ENCODE measurements around the gene MRPL36.

MRPL36 gene

DNA sequence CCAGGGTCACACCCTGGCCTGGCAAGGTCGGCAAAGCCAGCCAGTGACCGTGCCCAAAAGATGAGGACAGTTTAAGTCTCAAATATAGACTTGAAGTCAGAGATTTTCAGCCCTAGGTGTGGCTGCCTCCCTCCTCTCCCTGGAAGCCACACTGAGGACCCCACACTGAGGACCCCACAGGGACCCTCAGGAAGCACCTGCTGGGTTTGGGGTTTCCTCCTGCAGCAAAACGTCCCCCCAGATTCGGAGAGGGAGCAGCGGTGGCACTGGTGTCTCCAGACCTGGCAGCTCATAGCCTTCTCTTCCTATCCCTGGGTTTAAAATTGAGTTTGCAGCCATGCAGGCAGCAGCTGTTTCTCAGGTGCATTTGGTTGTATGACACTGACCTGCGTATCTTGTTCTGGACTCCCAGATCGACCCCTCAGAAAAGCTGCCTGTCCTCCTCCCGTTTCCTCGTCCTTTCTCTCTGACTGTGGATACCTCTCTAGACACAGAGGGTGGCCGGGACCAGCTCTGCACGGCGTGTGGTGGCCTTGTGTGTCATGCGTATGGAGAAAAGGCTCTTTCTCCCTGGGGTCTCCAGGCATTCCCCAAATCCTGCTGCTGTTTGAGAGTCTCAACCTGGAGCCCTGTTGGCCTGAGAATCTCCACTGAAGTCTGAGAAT, 36.6 kb downstream of the MRPL36 start:
- DNase-seq = no peak

DNA sequence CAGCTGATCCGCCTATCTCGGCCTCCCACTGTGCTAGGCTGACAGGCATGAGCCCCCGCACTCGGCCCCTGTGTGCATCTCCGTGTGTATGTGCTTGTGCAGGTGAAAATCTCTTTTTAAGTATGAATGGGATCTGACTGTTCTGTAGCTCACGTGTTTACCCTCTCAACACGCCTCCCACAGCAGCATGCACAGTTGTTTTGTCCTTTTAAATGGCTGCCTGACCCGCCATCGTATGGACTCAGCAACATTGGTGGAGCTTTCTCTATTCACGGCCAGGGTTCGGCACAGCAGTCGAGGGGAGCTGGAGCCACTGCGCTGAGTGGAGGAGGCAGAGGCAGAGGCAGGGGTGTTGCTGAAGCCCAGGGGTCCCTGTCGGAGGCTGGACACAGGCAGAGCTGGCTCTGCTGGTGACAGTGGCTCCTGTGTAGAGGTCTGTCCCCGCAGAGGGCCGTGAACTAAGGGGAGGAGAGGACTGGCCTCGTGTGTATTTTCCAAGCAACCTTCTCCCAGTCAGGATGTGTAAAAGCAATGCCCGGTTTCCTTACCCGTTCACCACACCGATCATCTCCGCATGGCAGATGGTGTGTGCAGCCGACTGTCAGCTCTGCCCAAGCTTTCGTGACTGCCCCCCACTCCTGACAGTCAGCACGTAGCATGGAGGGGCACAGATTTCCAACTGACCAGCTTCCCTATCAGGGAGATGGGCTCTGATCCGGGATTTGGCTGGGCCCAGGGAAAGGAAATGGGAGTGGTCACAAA, 37.3 kb downstream of the MRPL36 start:
- no peak for DNase-seq

DNA sequence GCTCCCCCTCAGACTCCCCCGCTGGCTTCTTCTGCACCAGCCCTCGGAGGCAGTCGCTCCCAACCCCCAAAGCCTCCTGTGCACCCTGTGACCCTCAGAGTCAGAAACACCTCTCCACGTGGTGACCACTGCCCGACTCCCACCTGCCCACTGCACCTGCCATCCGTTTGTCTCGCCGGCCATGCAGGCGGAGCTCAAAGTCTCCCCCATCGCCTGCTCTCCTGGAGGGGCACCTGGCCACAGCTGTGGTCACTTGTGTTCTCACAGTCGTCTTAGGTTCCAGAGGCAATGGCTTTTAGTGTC, 38.2 kb downstream of the MRPL36 start:
- no peak for DNase-seq

DNA sequence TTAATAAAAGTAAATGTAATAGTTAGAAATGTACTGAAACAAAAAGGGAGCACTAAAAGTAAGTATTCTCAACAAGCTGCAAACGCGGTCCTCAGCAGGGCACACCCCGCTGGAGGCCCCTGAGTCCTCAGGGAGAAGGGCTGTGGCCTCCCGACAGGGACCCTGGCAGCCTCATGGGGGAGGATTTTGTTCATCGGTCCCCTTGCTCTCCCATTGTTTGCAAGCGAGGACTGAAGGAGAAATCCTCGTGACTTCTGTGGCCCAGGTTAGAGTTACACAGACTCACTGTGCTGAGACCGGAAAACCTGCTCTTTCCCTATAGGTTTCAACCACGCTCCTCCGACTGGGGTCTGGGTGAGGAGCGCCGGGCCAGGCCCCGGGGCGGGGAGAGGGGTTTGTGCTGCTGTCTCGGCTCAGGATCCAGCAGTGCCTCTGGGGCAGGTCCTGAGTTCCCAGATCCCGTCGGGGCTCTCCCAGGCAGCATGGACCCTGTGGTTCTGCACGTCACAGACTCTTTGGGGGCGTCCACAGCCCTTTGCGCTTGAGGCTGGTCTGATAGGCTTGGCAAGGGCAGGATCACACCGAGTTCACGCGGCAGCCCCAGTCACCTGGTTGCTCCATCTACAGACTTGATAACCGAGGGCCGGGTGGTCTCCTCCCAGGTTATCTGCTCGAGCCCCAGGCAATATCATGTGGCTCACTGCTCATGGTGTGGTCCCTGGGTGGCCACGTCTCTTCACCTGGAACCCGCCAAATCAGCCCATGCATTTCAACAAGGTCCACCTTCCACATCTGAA, 38.8 kb downstream of the MRPL36 start:
- DNase-seq = no peak

DNA sequence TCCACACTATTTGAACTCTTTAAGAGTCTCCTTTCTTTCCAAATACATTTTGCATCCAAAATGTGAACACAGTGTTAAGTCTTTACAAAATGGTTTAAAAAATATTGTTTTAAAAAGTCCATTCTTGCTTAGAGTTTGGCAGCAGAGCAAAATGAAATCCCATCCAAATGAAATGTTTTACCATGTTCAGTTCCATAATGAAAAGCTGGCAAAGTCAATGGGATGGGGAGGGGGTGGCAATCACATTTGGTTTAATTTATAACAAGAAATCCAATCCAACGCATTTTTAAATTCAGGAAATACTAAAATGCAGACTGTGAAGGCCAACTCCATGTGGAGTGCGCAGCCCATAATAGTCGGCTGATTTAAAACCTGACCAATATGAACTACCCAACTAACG, 39.4 kb downstream of the MRPL36 start:
- DNase-seq = no peak

DNA sequence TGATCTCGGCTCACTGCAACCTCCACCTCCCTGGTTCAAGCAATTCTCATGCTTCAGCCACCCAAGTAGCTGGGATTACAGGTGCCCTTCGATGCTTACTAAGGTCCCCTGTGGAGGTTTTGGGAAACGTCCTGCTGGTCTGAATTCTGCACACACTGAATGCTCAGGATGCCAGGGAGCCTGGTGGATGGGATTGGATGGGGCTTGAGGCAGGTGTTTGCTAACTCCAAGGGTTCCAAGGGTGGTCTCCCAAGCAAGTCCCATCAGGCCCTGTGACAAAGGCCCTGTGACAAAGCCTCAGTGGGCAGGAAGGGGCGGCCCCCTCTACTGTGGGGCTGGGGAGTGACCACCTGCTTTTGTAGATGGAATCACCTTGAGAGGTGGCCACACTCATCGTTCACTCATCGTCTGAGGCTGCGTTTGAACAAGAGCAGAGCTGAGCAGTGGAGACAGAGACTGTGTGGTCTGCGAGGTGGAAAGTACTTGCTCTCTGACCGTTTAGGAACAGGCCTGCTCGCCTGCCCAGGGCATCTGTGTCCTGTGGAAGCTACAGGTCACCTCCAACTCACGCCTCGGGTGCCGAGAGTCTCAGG, 40.2 kb downstream of the MRPL36 start:
- DNase-seq = no peak

DNA sequence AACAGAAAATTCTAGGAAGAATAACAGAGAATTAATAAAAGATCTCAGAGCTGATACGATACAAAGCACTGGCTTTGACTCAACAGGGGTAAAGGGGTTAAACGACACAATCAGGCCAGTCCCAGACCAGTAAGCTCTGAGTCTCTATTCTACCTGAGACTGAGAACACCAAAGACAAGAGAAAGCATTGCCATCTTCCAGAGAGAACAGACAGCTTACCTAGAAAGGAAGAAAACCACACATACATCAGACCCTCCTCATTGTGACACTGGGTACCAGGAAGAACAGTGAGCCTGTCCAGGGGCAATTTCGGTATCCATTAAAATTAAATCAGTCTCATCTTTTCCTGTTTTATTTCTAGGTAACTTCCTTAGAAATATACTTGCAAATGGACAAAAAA, 41.1 kb downstream of the MRPL36 start:
- DNase-seq = no peak

DNA sequence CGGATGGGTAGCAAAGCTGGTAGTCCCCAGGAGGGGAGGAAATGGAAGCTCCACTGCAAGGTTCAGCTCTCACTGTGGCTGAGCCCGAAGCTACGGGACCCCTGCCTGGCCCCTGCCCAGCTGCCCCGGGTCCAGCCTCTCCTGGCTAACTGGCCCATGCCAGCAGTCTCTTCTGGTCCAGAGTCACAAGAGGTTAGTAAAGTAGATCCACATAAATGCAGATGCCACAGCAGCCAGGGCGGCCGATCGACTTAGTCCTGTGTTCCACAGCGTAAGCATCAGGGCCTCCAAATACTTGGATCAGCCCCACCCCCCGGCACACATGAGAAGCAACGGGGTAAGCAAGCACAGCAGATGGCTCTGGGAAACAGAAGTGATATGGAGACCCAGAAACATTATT, 42.1 kb downstream of the MRPL36 start:
- no peak for DNase-seq

DNA sequence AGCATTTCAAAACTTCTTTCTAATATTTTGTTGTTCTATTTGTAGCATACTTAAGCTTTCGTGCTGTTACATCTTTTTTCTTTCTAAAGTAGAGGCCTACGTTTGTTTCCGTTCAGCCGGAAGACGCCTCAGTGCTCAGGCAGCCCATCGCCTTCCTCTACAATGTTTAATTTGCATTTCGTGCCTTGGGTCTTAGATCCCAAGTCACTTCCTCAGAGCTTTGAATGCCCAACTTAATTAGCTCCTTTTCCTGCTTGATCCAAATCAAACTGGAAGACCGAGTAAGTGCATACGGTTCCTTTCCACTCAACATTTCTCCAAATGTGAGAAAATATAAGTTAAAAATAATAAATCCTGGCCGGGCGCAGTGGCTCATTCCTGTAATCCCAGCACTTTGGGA, 43.2 kb downstream of the MRPL36 start:
- DNase-seq = no peak

DNA sequence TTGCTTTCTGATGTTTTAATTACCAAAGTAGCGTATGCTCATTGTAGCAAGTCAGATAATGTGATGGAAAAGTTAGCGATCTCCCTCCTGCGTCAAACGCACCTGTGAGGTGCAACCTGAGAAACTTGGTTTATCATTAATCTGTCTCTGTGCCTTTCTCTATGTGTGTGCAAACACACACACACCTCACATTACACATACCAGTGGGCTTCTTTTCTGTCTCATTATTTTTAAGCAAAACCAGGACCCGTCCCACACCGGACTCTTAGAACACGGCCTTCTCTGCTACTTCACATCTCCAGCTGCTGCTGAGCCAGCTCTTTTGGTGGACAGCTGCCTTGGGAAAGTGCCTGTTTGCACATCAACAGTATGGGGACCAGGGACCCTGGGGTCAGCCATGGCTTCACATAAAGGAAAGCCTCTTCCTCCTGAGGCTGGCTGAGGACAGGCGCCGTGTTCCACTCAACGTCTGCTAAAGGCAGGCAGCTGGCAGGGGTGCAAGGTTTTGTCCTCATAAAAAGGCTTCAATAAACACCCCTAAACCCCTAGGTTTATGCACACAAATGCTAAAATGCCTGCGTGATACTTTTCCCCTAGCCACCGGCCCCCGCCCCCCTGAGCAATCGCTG, 44.2 kb downstream of the MRPL36 start:
- DNase-seq = no peak

DNA sequence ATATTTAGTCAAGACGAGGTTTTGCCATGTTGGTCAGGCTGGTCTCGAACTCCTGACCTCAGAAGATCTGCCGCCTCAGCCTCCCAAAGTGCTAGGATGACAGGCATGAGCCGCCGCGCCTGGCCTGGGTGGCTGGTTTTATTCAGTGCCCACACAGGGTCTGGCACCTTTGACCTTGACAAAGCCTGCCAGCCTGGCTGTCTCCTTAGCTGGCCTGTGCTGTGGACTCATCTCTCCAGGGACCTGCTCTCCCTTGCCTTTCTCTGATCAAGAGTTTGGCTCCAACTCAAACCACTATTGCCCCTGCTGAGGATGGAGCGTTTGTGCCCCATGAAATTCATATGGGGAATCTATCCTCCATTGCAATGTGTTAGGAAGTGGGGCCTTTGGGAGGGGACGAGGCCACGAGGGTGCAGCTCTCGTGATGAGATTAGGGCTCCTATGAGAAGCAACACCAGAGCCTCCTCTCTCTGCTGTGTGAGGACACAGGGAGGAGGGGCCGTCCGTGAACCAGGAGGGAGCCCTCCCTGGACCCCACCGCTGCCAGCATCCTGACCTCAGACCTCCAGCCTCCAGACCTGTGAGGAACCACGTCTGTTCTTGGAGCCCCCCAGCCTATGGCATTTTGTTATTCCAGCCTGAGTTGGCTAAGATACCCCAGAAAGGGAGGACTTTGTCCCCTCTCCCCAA, 45.0 kb downstream of the MRPL36 start:
- DNase-seq = no peak

DNA sequence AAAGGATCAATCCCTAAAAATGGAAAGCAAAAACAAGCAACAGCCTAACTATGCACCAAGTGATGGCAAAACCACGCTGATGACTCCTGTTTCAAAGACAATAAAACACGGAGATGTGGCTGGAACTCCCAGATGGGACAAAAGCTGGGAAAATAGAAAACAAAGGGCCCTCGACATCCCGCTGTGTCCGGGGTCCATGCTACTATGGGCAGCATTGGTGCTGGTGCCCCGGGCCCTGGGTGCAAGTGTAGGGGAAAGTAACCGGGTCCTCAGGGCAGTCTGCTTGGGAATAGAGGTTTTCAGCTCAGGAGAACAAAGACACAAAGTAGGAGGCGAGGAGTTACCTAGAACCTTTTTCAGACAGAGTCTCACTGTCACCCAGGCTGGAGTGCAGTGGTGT, 46.1 kb downstream of the MRPL36 start:
- DNase-seq = no peak

DNA sequence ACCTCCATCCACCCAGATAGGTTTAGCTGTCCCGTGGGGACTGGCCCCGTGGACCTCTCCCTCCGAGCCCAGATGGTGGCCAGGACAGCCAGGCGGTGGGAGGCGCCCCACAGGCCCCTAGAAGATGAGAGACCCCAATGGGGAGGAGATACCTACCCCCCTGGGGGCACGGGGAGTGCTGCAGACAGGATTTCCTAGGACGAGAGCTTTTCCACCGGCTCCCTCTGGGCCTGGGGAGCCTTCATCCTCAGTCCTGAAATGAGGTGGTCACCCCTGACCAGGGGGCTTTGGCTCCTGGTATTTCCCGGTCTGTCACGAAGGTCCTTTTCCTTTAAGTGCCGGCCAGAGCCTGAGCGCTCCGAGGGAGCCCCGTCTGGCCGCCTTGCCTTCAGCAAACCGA, 46.8 kb downstream of the MRPL36 start:
- DNase-seq = no peak

DNA sequence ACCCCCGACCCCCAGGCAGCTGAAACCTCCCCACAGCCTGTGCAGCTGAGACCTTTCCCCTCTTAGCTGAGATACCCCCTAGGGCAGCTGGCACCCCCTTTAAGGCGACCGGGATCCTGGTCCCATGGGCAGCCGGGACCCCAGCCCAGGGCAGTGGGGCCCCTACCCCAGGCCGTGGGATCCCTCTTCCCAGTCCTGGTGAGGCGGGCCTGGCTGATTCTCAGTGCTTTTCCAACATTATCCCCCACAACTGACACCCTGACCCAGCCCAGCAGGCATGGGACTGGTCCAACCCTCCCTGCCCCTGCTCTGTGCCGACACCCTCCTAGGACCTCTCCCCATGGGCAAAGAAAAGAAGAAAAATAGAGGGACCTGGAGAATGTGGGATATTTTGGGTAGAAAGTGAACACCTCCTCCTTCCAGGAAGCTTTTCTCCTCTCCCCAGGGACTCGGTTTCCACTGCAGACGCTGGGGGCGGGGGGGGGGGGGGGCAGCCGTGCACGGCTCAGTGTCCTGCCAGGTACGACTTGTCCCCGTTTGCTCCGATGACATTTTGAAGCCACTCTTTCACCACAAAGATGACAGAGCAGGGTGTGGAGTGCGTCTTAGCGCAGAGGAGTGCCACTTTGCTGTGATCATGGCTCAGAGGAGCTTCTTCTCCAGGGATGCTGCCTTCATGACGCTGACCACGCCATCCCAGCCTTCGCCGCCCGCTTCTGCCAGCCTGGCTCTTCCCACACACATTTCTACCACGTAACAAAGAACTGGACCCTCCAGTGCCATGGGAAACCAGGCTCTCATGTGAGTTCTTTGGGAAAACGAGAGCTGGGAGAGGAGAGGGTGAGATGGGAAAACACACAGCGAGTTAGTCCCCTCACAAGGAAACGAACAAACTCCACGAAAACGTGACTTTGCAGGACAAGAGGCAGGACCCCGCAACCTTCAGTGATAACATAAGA, 47.5 kb downstream of the MRPL36 start:
- DNase-seq = no peak

DNA sequence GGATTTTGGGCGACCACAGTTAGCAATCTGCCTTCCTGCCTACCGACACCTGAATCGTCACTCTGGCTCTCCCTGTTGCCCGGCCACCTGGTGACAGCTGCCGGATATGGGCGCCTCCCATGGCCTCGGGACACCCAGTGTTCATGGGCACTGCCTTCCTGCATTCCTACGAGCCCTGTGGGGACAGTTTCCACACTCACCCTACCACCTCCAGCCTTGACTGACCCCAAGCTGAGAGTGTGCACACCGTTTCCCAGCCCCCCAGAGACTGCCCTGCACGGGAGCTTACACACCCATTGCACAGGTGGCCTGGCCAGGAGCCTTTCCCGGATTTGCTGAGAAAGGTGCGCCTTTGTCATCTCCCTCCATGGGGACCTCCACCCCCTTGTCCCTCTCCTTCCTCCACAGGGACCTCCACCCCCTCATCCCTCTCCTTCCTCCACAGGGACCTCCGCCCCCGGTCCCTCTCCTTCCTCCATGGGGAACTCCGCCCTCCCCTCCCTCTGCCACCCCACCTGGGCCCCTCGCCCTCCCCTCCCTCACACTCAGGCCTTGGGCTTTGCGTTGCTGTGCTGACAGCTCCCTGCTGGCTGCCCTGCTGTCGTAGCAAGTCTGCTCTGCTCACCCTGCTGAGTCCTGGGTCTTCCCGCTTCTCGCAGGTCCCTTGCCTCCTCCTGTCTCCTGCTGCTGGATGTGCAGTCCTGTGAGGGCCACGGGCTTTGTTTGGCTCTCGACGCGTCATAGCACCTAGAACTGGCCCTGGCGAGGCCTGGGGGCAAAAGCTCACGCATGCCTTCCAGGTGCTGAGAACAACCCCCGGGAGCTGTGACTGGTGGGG, 48.4 kb downstream of the MRPL36 start:
- no peak for DNase-seq

DNA sequence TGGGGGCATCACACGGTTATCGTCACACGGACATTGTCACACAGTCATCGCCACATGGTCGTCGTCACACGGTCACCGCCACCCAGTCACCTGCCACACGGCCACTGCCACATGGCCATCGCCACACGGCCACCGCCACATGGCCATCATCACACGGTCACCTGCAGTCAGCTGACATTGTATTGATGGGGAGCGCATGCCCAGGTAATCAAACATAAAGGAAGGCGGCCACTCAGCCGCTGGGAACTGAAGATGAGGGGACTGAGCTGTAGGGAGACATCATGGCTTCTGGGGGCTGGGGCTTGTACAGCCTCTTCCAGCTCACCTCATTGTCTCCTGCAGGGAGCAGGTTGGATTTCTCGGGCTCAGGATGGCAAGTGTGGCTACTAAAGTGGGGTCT, 49.2 kb downstream of the MRPL36 start:
- DNase-seq = no peak

DNA sequence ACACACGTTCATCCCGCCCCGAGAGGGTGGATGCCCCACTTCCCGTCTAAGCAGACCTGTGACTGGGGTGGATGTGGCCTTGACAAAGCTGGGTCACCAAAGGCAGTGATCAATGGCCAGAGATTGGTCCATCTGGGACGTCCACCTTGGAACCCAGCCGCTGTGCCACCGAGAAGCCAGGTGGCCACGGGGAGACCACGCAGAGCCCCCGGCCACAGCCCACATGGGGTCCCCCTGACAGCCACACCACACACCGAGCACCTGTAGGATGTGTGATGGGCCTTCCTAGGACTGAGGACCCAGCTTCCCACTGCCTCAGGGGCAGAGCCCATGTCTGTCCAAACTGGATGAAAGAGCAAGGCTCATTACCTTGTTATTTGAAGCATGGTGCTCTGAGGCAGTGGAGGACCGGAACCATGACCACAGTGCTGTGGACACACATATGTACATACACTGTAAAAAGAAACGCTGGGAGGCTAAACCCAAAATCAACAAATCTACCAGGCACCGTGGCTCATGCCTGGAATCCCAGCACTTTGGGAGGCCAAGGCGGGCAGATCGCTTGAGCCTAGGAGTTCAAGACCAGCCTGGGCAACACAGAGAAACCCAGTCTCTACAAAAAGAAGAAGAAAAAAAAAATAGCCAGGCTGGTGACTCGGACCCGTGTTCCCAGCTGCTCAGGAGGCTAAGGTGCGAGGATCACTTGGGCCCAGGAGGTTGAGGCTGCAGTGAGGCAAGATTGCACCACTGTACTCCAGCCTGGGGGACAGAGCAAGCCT, 50.1 kb downstream of the MRPL36 start:
- DNase-seq = no peak

DNA sequence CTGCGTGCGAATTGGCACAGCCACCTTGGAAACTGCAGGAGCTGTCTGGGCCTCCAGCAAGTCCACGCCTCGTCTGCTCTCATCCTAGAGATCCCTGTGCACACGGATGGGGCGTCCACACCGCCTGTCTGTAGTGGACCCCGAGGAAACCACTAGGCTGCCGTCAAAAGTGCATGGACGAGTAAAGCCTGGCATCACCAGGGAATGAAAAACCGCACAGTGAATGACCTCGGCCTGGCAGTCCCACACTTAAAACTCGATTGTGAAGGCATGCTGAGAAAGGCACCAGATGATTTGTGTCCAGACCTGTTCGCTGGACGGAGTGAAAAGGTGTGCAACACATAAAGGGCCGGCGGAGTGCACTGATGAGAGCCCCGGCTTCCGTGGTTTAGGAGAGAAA, 50.8 kb downstream of the MRPL36 start:
- no peak for DNase-seq

Data from DMS79 (cell line).